Measurements from ENCODE around the gene NAA38. TPM values are rescaled to one million over a fixed set of nuclear protein-coding genes. Genes with fewer than 3 reads are reported as not detected.

Gene NAA38
- total RNA-seq, 1 experiment from 2014 or later = 50.2 TPM

DNA sequence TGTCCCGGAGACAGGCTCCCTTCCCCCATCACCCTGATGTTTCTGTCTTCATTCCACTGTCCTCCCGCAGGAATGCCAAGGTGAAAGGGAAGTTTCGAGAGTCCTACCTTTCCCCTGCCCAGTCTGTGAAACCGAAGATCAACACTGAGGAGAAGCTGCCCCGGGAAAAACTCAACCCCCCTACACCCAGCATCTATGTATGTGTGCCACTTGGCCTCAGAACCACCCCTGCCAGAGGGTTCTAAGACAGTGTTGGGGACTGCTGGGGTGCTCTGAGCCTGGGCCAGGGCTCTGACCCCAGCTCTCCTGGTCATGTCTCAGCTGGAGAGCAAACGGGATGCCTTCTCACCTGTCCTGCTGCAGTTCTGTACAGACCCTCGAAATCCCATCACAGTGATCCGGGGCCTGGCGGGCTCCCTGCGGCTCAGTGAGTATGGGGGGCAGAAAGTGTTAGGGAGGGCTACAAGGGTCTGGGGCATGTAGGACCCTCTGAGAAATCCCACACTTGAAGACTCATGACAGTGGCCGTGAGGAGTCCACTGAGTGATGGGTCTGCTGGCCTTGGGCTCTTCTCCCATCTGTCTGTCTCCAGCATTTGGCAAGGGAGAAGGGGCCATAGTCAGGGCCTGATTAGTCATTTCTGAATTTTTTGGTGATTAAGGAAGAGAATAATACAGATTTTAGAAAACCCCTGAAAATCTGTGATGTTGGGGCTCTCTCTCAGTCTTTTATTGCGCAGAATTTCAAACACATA, 7.4 kb downstream of the NAA38 start:
- H3K79me2 ChIP-seq (ENCODE audit: insufficient read depth, low read length) = no peaks in the 10 kb centered on the region
- H3K4me2 ChIP-seq (ENCODE audit: insufficient read depth, insufficient read length, low read length) = no peak overlapping the region
- no peaks in the 10 kb centered on the region; the same call in 1 of the 2 replicates for H3K4me1 ChIP-seq (ENCODE audit: insufficient read depth, low read length)
- H2BK15ac ChIP-seq (ENCODE audit: low read depth, low read length) = no peak overlapping the region
- H2AFZ ChIP-seq (ENCODE audit: low read length) = no peak overlapping the region
- no peak overlapping the region for H3K9ac ChIP-seq (ENCODE audit: extremely low read depth, insufficient read length, low read length)
- no peak overlapping the region for H3K23ac ChIP-seq (ENCODE audit: insufficient read length, low read depth, low read length)
- no peak for DNase-seq
- peaks cover 18% of the 10 kb centered on the region; the same call in 1 of the 2 replicates for H3K27me3 ChIP-seq (ENCODE audit: insufficient read depth, low read length)
- peaks cover 10% of the 10 kb centered on the region for H3K23me2 ChIP-seq (ENCODE audit: insufficient read length, low read depth, low read length, poor library complexity, severe bottlenecking)
- no peak overlapping the region for H2BK12ac ChIP-seq (ENCODE audit: insufficient read length, low read depth, low read length)
- H2BK5ac ChIP-seq (ENCODE audit: insufficient read length, low read length) = no peak overlapping the region
- Mint-ChIP-seq H3K4me3 (peak overlapping the region in 1 of 2 experiments; percentile 61; a peak in 2 of 5 replicates), H3K4me1 (peaks cover 12 to 33% of the 10 kb centered on the region in 2 experiments), H3K27ac (no peak overlapping the region), H3K9me3 (no peaks in the 10 kb centered on the region), H3K36me3 (ENCODE audit: insufficient read depth in 1 of 3, low read depth in 3 of 3) (peaks cover 2 to 47% (median 40%) of the 10 kb centered on the region in 3 experiments; a peak in 6 of 7 replicates), H3K27me3 (ENCODE audit: low read depth) (peaks cover 18% of the 10 kb centered on the region)
- H3T11ph ChIP-seq (ENCODE audit: low read length) = no peak overlapping the region
- no peak overlapping the region for H2AK5ac ChIP-seq (ENCODE audit: insufficient read length, low read length)
- no peak overlapping the region for H2BK120ac ChIP-seq (ENCODE audit: low read depth, low read length, poor library complexity, severe bottlenecking)
- H3K79me1 ChIP-seq (ENCODE audit: insufficient read depth, low read depth, low read length, poor library complexity, severe bottlenecking) = no peaks in the 10 kb centered on the region
- no peak overlapping the region for H3K4ac ChIP-seq (ENCODE audit: low read depth, low read length)
- WGBS (ENCODE audit: extremely low coverage, insufficient read length, low lambda C conversion rate) = no CpG with 5 or more reads among the region's 12 CpGs
- H4K5ac ChIP-seq (ENCODE audit: insufficient read length, low read depth, low read length) = no peak overlapping the region
- H3K27ac ChIP-seq (ENCODE audit: insufficient read length, low read depth, low read length) = no peak overlapping the region
- H4K91ac ChIP-seq (ENCODE audit: insufficient read length, low read depth, low read length) = no peak overlapping the region
- no peaks in the 10 kb centered on the region for H3K9me3 ChIP-seq (ENCODE audit: control insufficient read depth, low read depth, low read length)
- TF ChIP-seq, protein P1, sequence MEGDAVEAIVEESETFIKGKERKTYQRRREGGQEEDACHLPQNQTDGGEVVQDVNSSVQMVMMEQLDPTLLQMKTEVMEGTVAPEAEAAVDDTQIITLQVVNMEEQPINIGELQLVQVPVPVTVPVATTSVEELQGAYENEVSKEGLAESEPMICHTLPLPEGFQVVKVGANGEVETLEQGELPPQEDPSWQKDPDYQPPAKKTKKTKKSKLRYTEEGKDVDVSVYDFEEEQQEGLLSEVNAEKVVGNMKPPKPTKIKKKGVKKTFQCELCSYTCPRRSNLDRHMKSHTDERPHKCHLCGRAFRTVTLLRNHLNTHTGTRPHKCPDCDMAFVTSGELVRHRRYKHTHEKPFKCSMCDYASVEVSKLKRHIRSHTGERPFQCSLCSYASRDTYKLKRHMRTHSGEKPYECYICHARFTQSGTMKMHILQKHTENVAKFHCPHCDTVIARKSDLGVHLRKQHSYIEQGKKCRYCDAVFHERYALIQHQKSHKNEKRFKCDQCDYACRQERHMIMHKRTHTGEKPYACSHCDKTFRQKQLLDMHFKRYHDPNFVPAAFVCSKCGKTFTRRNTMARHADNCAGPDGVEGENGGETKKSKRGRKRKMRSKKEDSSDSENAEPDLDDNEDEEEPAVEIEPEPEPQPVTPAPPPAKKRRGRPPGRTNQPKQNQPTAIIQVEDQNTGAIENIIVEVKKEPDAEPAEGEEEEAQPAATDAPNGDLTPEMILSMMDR (conservative IDR thresholded peaks at IDR 0.05) = no peak
- no peak overlapping the region for H3K18ac ChIP-seq (ENCODE audit: insufficient read length, low read depth, low read length)
- no peak overlapping the region for H2BK20ac ChIP-seq (ENCODE audit: low read depth, low read length, poor library complexity, severe bottlenecking)
- H3K56ac ChIP-seq (ENCODE audit: insufficient read length, low read depth, low read length) = no peak overlapping the region
- H4K20me1 ChIP-seq (ENCODE audit: control insufficient read depth, insufficient read depth, insufficient read length) = no peaks in the 10 kb centered on the region
- H3K14ac ChIP-seq (ENCODE audit: insufficient read depth, low read length) = no peak overlapping the region
- no peak overlapping the region for H4K8ac ChIP-seq (replicated peaks; ENCODE audit: insufficient read length, low read depth, low read length)

Measured in H9 (cell line).